IMR-90 (cell line): ENCODE measurements around the gene PAQR4. TPM values are rescaled to one million over a fixed set of nuclear protein-coding genes. Genes with fewer than 3 reads are reported as not detected.

Source experiments
- ATAC-seq: fragments of 200-7000 bp; cut with Tn5 transposase; 2 replicates; pipeline ENCODE4 v1.9.1; 2020; ENCODE audit warnings: low read depth, mild to moderate bottlenecking, moderate library complexity
- BruUV-seq: library from RNA; stranded (reverse); fragments of 400-500 nt; replicated peaks from 2 replicates; lab custom pipeline; 2021; lab: Mats Ljungman, UMichigan
- CTCF ChIA-PET: fragments of 300-600 bp; formaldehyde crosslinking; extraction: SDS; loops from one replicate; lab custom pipeline; 2021; ENCODE audit warnings: antibody characterized with exemption; lab: Yijun Ruan, JAX
- POLR2A ChIA-PET: fragments of 300-600 bp; sonication (Branson Sonifier 250); formaldehyde crosslinking; loops from one replicate; lab custom pipeline; 2022; ENCODE audit warnings: antibody characterized with exemption; ENCODE audit not compliant: unreplicated experiment; lab: Charles Lee
- DNase-seq: peaks from one replicate; pipeline ENCODE4 v3.0.0; 2013
- H2AFZ ChIP-seq: replicated peaks from 2 replicates; pipeline ENCODE3; 2013; ENCODE audit warnings: low read length, mild to moderate bottlenecking; ENCODE audit not compliant: poor library complexity
- H2AK5ac ChIP-seq: 2 replicates; pipeline ENCODE4 v1.6.1; 2013; ENCODE audit warnings: low read depth, low read length, inconsistent platforms
- H2AK9ac ChIP-seq: replicated peaks from 2 replicates; pipeline ENCODE3; 2013; ENCODE audit warnings: mild to moderate bottlenecking, low read depth, low read length, moderate library complexity; ENCODE audit not compliant: poor library complexity
- H2BK120ac ChIP-seq: 2 replicates; pipeline ENCODE4 v1.6.1; 2013; ENCODE audit warnings: low read depth, low read length, inconsistent platforms
- H2BK15ac ChIP-seq: 3 replicates; pipeline ENCODE4 v1.6.1; 2013; ENCODE audit warnings: low read depth, low read length, inconsistent platforms
- H2BK20ac ChIP-seq: 2 replicates; pipeline ENCODE4 v1.6.1; 2013; ENCODE audit warnings: low read depth, mild to moderate bottlenecking, inconsistent platforms, low read length, moderate library complexity
- H2BK5ac ChIP-seq: 2 replicates; pipeline ENCODE4 v1.6.1; 2013; ENCODE audit warnings: mild to moderate bottlenecking, low read depth, low read length, inconsistent platforms; ENCODE audit not compliant: poor library complexity, severe bottlenecking
- H3K14ac ChIP-seq: replicated peaks from 2 replicates; pipeline ENCODE4 v1.6.1; 2013; ENCODE audit warnings: low read depth, low read length, inconsistent platforms
- H3K18ac ChIP-seq: 2 replicates; pipeline ENCODE4 v1.6.1; 2013; ENCODE audit warnings: low read depth, low read length, control low read depth
- H3K23ac ChIP-seq: 2 replicates; pipeline ENCODE4 v1.6.1; 2013; ENCODE audit warnings: low read depth, low read length, inconsistent platforms
- H3K27ac ChIP-seq: 2 replicates; pipeline ENCODE4 v1.5.1; 2013; ENCODE audit warnings: mild to moderate bottlenecking, control low read depth, low read length; ENCODE audit not compliant: insufficient read depth
- H3K27me3 ChIP-seq: 2 replicates; pipeline ENCODE4 v1.6.1; 2013; ENCODE audit warnings: low read length; ENCODE audit not compliant: control insufficient read depth, insufficient read depth
- H3K36me3 ChIP-seq: 2 replicates; pipeline ENCODE4 v1.6.1; 2013; ENCODE audit warnings: low read length, mixed read lengths; ENCODE audit not compliant: control insufficient read depth, insufficient read depth
- H3K4ac ChIP-seq: 2 replicates; pipeline ENCODE4 v1.6.1; 2013; ENCODE audit warnings: low read depth, low read length, inconsistent platforms
- H3K4me1 ChIP-seq: 2 replicates; pipeline ENCODE4 v1.6.1; 2013; ENCODE audit warnings: low read length, mixed read lengths; ENCODE audit not compliant: control insufficient read depth, insufficient read depth
- H3K4me2 ChIP-seq: 2 replicates; pipeline ENCODE4 v1.6.1; 2013; ENCODE audit warnings: low read depth, mild to moderate bottlenecking, control low read depth, low read length, moderate library complexity
- H3K4me3 ChIP-seq: 2 replicates; pipeline ENCODE4 v1.5.1; 2013; ENCODE audit warnings: low read depth, mild to moderate bottlenecking, control low read depth, low read length, moderate library complexity; ENCODE audit not compliant: insufficient read depth
- H3K56ac ChIP-seq: 2 replicates; pipeline ENCODE4 v1.6.1; 2013; ENCODE audit warnings: low read length, inconsistent platforms; ENCODE audit not compliant: insufficient read depth; ENCODE audit errors: extremely low read depth
- H3K79me1 ChIP-seq, 2 experiments: 2 replicates each; pipeline ENCODE4 v1.6.1; 2013; ENCODE audit warnings: low read length in 2 of 2, inconsistent platforms in 1 of 2, low read depth in 1 of 2
- H3K9ac ChIP-seq: 2 replicates; pipeline ENCODE4 v1.6.1; 2013; ENCODE audit warnings: low read depth, low read length, control low read depth
- H3K9me1 ChIP-seq: 2 replicates; pipeline ENCODE4 v1.6.1; 2013; ENCODE audit warnings: low read length, inconsistent platforms; ENCODE audit not compliant: insufficient read depth
- H3K9me3 ChIP-seq: 2 replicates; pipeline ENCODE4 v1.6.1; 2013; ENCODE audit warnings: low read length; ENCODE audit not compliant: control insufficient read depth, insufficient read depth
- H4K20me1 ChIP-seq: 2 replicates; pipeline ENCODE4 v1.6.1; 2013; ENCODE audit warnings: low read length, inconsistent platforms; ENCODE audit not compliant: insufficient read depth
- H4K5ac ChIP-seq: 2 replicates; pipeline ENCODE4 v1.6.1; 2013; ENCODE audit warnings: mild to moderate bottlenecking, low read depth, low read length, control low read depth
- H4K8ac ChIP-seq, 2 experiments: 2 replicates each; pipeline ENCODE4 v1.6.1; 2013; ENCODE audit warnings: low read depth in 2 of 2, low read length in 2 of 2, control low read depth in 1 of 2, inconsistent platforms in 1 of 2
- H4K91ac ChIP-seq: 2 replicates; pipeline ENCODE4 v1.6.1; 2013; ENCODE audit warnings: low read depth, low read length, inconsistent platforms; ENCODE audit not compliant: insufficient read depth
- BHLHE40 ChIP-seq: fragments of 150-350 bp; IDR thresholded peaks from 2 replicates; pipeline ENCODE4 v1.6.1; 2016; ENCODE audit warnings: mild to moderate bottlenecking, low read depth, low read length
- CEBPB ChIP-seq: IDR thresholded peaks from 2 replicates; pipeline ENCODE4 v1.6.1; 2012; ENCODE audit warnings: low read depth, low read length, improper control_type of control experiment
- CHD1 ChIP-seq: IDR thresholded peaks from 2 replicates; pipeline ENCODE4 v1.6.1; 2012; ENCODE audit warnings: low read depth, low read length, improper control_type of control experiment
- FOS ChIP-seq: fragments of 150-350 bp; IDR thresholded peaks from 2 replicates; pipeline ENCODE4 v1.6.1; 2016; ENCODE audit warnings: low read depth, low read length
- MAFK ChIP-seq: IDR thresholded peaks from 2 replicates; pipeline ENCODE4 v1.6.1; 2012; ENCODE audit warnings: low read depth, low read length, improper control_type of control experiment
- NFE2L2 ChIP-seq: fragments of 150-350 bp; IDR thresholded peaks from 2 replicates; pipeline ENCODE4 v1.6.1; 2016; ENCODE audit warnings: low read depth, mild to moderate bottlenecking, low read length
- POLR2A ChIP-seq: IDR thresholded peaks from 2 replicates; pipeline ENCODE4 v1.6.1; 2012; ENCODE audit warnings: mild to moderate bottlenecking, low read depth, low read length
- RAD21 ChIP-seq: IDR thresholded peaks from 2 replicates; pipeline ENCODE4 v1.6.1; 2012; ENCODE audit warnings: low read length, improper control_type of control experiment
- RCOR1 ChIP-seq: IDR thresholded peaks from 2 replicates; pipeline ENCODE4 v1.6.1; 2012; ENCODE audit warnings: mild to moderate bottlenecking, low read length, improper control_type of control experiment; ENCODE audit not compliant: insufficient replicate concordance
- SMC3 ChIP-seq: fragments of 150-350 bp; IDR thresholded peaks from 2 replicates; pipeline ENCODE4 v1.6.1; 2016; ENCODE audit warnings: low read depth, mild to moderate bottlenecking, antibody characterized with exemption, low read length, moderate library complexity
- WGBS, 2 experiments: methylation state at CpG; one replicate each; pipeline versions ENCODE4 v1.1.5 to v1.1.7; 2013; ENCODE audit warnings: missing lambda C conversion rate in 2 of 2; ENCODE audit not compliant: insufficient read length in 1 of 2; ENCODE audit errors: extremely low coverage in 2 of 2; 5-methylcytosine and 5-hydroxymethylcytosine counted together
- dilution Hi-C: fragments of 300-500 bp; cut with HindIII; formaldehyde crosslinking; loops from one replicate; pipeline ENCODE4 v1.14.3; 2018; ENCODE audit warnings: low sequenced_read_pairs; ENCODE audit not compliant: unreplicated experiment
- in situ Hi-C: fragments of 300-500 bp; cut with MboI; formaldehyde crosslinking; loops from 3 replicates; pipeline ENCODE4 v1.14.3; 2019; ENCODE audit warnings: low sequenced_read_pairs, inconsistent platforms, mixed read lengths
- intact Hi-C: fragments of 100-400 bp; cut with micrococcal nuclease; formaldehyde crosslinking; loops from 2 replicates; pipeline ENCODE4 v1.10.0; 2022
- polyA plus RNA-seq, 3 experiments: library from polyadenylated mRNA; depleted of rRNA; stranded (reverse); fragments of >200 nt; gene quantifications; 2 replicates each; pipeline ENCODE4 v1.2.3, GENCODE V29; 2012; ENCODE audit warnings: low replicate concordance in 1 of 3
- total RNA-seq: library from RNA; depleted of rRNA; stranded (reverse); fragments of >200 nt; gene quantifications from 2 replicates; pipeline ENCODE4 v1.2.3, GENCODE V29; 2012

The PAQR4 gene
- total and polyA plus RNA-seq, 2 of the 4 experiments (the other 2 are of a cell fraction) = 2.2 to 10.0 TPM

GRCh38 chr16:2928796-2929195 lies 40.4 kb upstream of the PAQR4 start:
- Histone ChIP-seq H4K91ac (no peak overlapping the region), H2BK5ac (no peak overlapping the region), H2BK20ac (no peak overlapping the region), H3K9ac (no peak overlapping the region), H3K14ac (no peak overlapping the region), H3K4me1 (no peaks in the 10 kb centered on the region), H2AFZ (no peak overlapping the region), H3K79me1 (peaks cover 6 to 32% of the 10 kb centered on the region in 2 experiments), H2AK9ac (no peak overlapping the region), H2BK15ac (no peak overlapping the region), H3K4me2 (no peak overlapping the region), H3K56ac (no peak overlapping the region), H2AK5ac (no peak overlapping the region), H3K27me3 (no peaks in the 10 kb centered on the region), H3K36me3 (peaks cover 25% of the 10 kb centered on the region), H4K20me1 (peaks cover 6% of the 10 kb centered on the region; the same call in 1 of the 2 replicates), H4K8ac (no peak overlapping the region), H3K9me1 (no peaks in the 10 kb centered on the region), H2BK120ac (no peak overlapping the region), H3K18ac (no peak overlapping the region), H3K9me3 (no peaks in the 10 kb centered on the region), H3K27ac (no peak overlapping the region), H3K4me3 (no peak overlapping the region), H3K23ac (no peak overlapping the region), H3K4ac (no peak overlapping the region), H4K5ac (no peak overlapping the region)
- in situ Hi-C loops (no loop called here), intact Hi-C loops (no loop called here), dilution Hi-C loops (no loop called here)
- no peak for DNase-seq
- no TSS peak for BruUV-seq
- no peak for TF ChIP-seq NFE2L2
- no peak for TF ChIP-seq BHLHE40
- TF ChIP-seq CEBPB = no peak
- TF ChIP-seq RAD21 = no peak
- TF ChIP-seq RCOR1 = no peak
- no peak for TF ChIP-seq POLR2A
- TF ChIP-seq SMC3 = no peak
- no peak for TF ChIP-seq MAFK
- TF ChIP-seq CHD1 = no peak
- TF ChIP-seq FOS = no peak
- no peak for ATAC-seq
- ChIA-PET POLR2A (no interaction called here), CTCF (no interaction called here)
- 100% methylated on average over 3 of the region's 11 CpGs; no CpG with 5 or more reads in 1 of the 2 experiments for WGBS, 2 experiments
